HepG2 (cell line): ENCODE measurements around the gene DDIT4. TPM values are rescaled to one million over a fixed set of nuclear protein-coding genes. Genes with fewer than 3 reads are reported as not detected.
A peak's percentile ranks its signal among the peaks of the same experiment; 100 is the strongest.

ENCODE experiments used
- CREBL2 ChIP-seq: sonication (generic); formaldehyde crosslinking; IDR thresholded peaks from 2 replicates; pipeline ENCODE4 v1.8.1; 2023; ENCODE audit warnings: missing genetic modification reagents, mild to moderate bottlenecking, borderline replicate concordance
- DMAP1 ChIP-seq: IDR thresholded peaks from 2 replicates; pipeline ENCODE4 v1.6.1; 2016
- GZF1 ChIP-seq: sonication (generic); formaldehyde crosslinking; IDR thresholded peaks from 2 replicates; pipeline ENCODE4 v1.5.1; 2020; ENCODE audit warnings: mild to moderate bottlenecking, missing genetic modification reagents
- HOXA7 ChIP-seq: sonication (generic); formaldehyde crosslinking; IDR thresholded peaks from 2 replicates; pipeline ENCODE4 v1.8.1; 2022; ENCODE audit warnings: mild to moderate bottlenecking, missing genetic modification reagents, moderate library complexity
- IRF9 ChIP-seq: sonication (generic); formaldehyde crosslinking; IDR thresholded peaks from 2 replicates; pipeline ENCODE4 v1.8.0; 2022; ENCODE audit warnings: missing genetic modification reagents, mild to moderate bottlenecking, borderline replicate concordance
- MBD4 ChIP-seq: IDR thresholded peaks from 2 replicates; pipeline ENCODE4 v1.6.1; 2012; ENCODE audit warnings: low read length, inconsistent platforms, borderline replicate concordance
- MXD1 ChIP-seq: sonication (generic); formaldehyde crosslinking; IDR thresholded peaks from 2 replicates; pipeline ENCODE4 v1.4.0; 2020; ENCODE audit warnings: mild to moderate bottlenecking, missing genetic modification reagents
- NAIF1 ChIP-seq: sonication (generic); formaldehyde crosslinking; IDR thresholded peaks from 2 replicates; pipeline ENCODE4 v1.5.0; 2020; ENCODE audit warnings: mild to moderate bottlenecking, missing genetic modification reagents, borderline replicate concordance
- PCBP2 ChIP-seq: fragments of 200-400 bp; formaldehyde crosslinking; optimal IDR thresholded peaks from 2 replicates; pipeline ENCODE3; 2018; ENCODE audit warnings: low read length, low read depth; ENCODE audit not compliant: poor library complexity, severe bottlenecking
- REL ChIP-seq: sonication (generic); formaldehyde crosslinking; conservative IDR thresholded peaks from 2 replicates; pipeline ENCODE4 v1.8.0; 2022; ENCODE audit warnings: mild to moderate bottlenecking, missing genetic modification reagents, moderate library complexity
- TGIF2 ChIP-seq: IDR thresholded peaks from 2 replicates; pipeline ENCODE4 v1.6.1; 2016; ENCODE audit warnings: control low read depth, missing compliant biosample characterization
- THRA ChIP-seq: sonication (generic); formaldehyde crosslinking; IDR thresholded peaks from 2 replicates; pipeline ENCODE4 v1.4.0; 2020; ENCODE audit warnings: missing genetic modification reagents, borderline replicate concordance
- ZBTB34 ChIP-seq: sonication (generic); formaldehyde crosslinking; IDR thresholded peaks from 2 replicates; pipeline ENCODE4 v1.8.0; 2022; ENCODE audit warnings: mild to moderate bottlenecking, missing genetic modification reagents
- ZC3H4 ChIP-seq: sonication (generic); formaldehyde crosslinking; IDR thresholded peaks from 2 replicates; pipeline ENCODE4 v1.4.0; 2020; ENCODE audit warnings: missing genetic modification reagents, borderline replicate concordance
- ZNF124 ChIP-seq: sonication (generic); formaldehyde crosslinking; IDR thresholded peaks from 2 replicates; pipeline ENCODE4 v1.4.0; 2020; ENCODE audit warnings: missing genetic modification reagents
- ZNF264 ChIP-seq: sonication (generic); formaldehyde crosslinking; IDR thresholded peaks from 2 replicates; pipeline ENCODE4 v1.4.0; 2020; ENCODE audit warnings: missing genetic modification reagents
- ZNF367 ChIP-seq: sonication (generic); formaldehyde crosslinking; IDR thresholded peaks from 2 replicates; pipeline ENCODE4 v1.4.0; 2020; ENCODE audit warnings: missing genetic modification reagents, borderline replicate concordance
- ZNF382 ChIP-seq: sonication (generic); formaldehyde crosslinking; IDR thresholded peaks from 2 replicates; pipeline ENCODE4 v1.5.0; 2020; ENCODE audit warnings: missing genetic modification reagents, mild to moderate bottlenecking, borderline replicate concordance
- ZNF574 ChIP-seq: sonication (generic); formaldehyde crosslinking; IDR thresholded peaks from 2 replicates; pipeline ENCODE4 v1.4.0; 2020; ENCODE audit warnings: missing genetic modification reagents
- ZNF615 ChIP-seq: sonication (generic); formaldehyde crosslinking; IDR thresholded peaks from 2 replicates; pipeline ENCODE4 v1.5.0; 2020; ENCODE audit warnings: mild to moderate bottlenecking, missing genetic modification reagents, borderline replicate concordance
- ZNF792 ChIP-seq: IDR thresholded peaks from 2 replicates; pipeline ENCODE4 v1.6.1; 2016
- ZSCAN25 ChIP-seq: sonication (generic); formaldehyde crosslinking; IDR thresholded peaks from 2 replicates; pipeline ENCODE4 v1.8.0; 2022; ENCODE audit warnings: mild to moderate bottlenecking, missing genetic modification reagents
- ZZZ3 ChIP-seq: sonication (generic); formaldehyde crosslinking; IDR thresholded peaks from 2 replicates; pipeline ENCODE4 v1.4.0; 2020; ENCODE audit warnings: missing genetic modification reagents, mild to moderate bottlenecking, borderline replicate concordance
- polyA plus RNA-seq, 8 experiments: library from polyadenylated mRNA; depleted of rRNA in 3 of 8; stranded (reverse) in 7 of 8; unstranded in 1 of 8; fragments of >200 nt; fragmentation: Illumina TruSeq in 4 of 8; extraction: Trizol in 4 of 8; gene quantifications; 2 replicates each; pipeline versions ENCODE4 v1.2.1 to v1.2.3, GENCODE V29; 2011 to 2016; ENCODE audit warnings: low read depth in 4 of 8, missing spikeins in 1 of 8, mixed read lengths in 1 of 8; ENCODE audit not compliant: insufficient read depth in 1 of 8
- total RNA-seq, 5 experiments: library from RNA; depleted of rRNA; stranded (reverse); fragments of >200 nt; fragmentation: Illumina TruSeq; extraction: Trizol; gene quantifications; 2 replicates each; pipeline ENCODE4 v1.2.3, GENCODE V29; 2016; ENCODE audit warnings: low read depth in 1 of 5

DDIT4 gene
- total and polyA plus RNA-seq, 2 of the 13 experiments (the other 11 are each of a cell fraction or from before 2014, with no cell fraction given): 35.6 to 40.7 TPM

- TF ChIP-seq THRA (CRISPR knock-in tag) (no peak; the same call in 1 of the 2 replicates), REL (CRISPR knock-in tag) (no peak), ZNF574 (peak; percentile 54), GZF1 (CRISPR knock-in tag) (no peak), TGIF2 (CRISPR knock-in tag) (peak; percentile 72; the same call in 1 of the 2 replicates), IRF9 (CRISPR knock-in tag) (no peak), PCBP2 (no peak), NAIF1 (CRISPR knock-in tag) (no peak; the same call in 1 of the 2 replicates), ZNF382 (CRISPR knock-in tag) (no peak), ZSCAN25 (CRISPR knock-in tag) (peak; percentile 96), ZBTB34 (peak; percentile 82; the same call in 1 of the 2 replicates), MBD4 (no peak), HOXA7 (CRISPR knock-in tag) (no peak), ZNF124 (CRISPR knock-in tag) (no peak), MXD1 (CRISPR knock-in tag) (no peak), ZNF615 (no peak), CREBL2 (CRISPR knock-in tag) (no peak), DMAP1 (CRISPR knock-in tag) (peak; percentile 68; the same call in 1 of the 2 replicates), ZNF367 (CRISPR knock-in tag) (no peak), ZNF792 (CRISPR knock-in tag) (peak; percentile 60), ZZZ3 (CRISPR knock-in tag) (no peak), ZC3H4 (CRISPR knock-in tag) (no peak), ZNF264 (no peak)
Observed at GRCh38 chr10:72260239-72260975, 13.3 kb upstream of the DDIT4 start (continued).
